Measurements from ENCODE around the gene FOXJ3.

- TF ChIP-seq CTCF (IDR thresholded peaks at IDR 0.05 in 2 of 3, conservative IDR thresholded peaks at IDR 0.05 in 1 of 3; ENCODE audit: borderline replicate concordance in 1 of 3, insufficient read depth in 1 of 3, low read depth in 2 of 3, low read length in 2 of 3) (no peak), POLR2A (IDR thresholded peaks at IDR 0.05; ENCODE audit: borderline replicate concordance, extremely low read depth, insufficient read depth, insufficient read length) (no peak), MAX (IDR thresholded peaks at IDR 0.05) (no peak), SIN3A (IDR thresholded peaks at IDR 0.05; ENCODE audit: low read depth) (no peak), CBX3 (IDR thresholded peaks at IDR 0.05; ENCODE audit: low read depth) (no peak), SP1 (IDR thresholded peaks at IDR 0.05; ENCODE audit: low read depth) (no peak), ELF1 (IDR thresholded peaks at IDR 0.05; ENCODE audit: borderline replicate concordance, low read depth) (no peak), RAD21 (IDR thresholded peaks at IDR 0.05; ENCODE audit: low read depth) (no peak), ZBTB33 (IDR thresholded peaks at IDR 0.05; ENCODE audit: extremely low read depth, insufficient replicate concordance, low read length) (no peak)
Measured at GRCh38 chr1:42175314-42176054, 159.6 kb downstream of the FOXJ3 start.
